ENCODE data around the gene BZW1. TPM values are rescaled to one million over a fixed set of nuclear protein-coding genes. Genes with fewer than 3 reads are reported as not detected.

Gene BZW1
- total RNA-seq, 1 donor from 2014 or later = 392 TPM

DNA sequence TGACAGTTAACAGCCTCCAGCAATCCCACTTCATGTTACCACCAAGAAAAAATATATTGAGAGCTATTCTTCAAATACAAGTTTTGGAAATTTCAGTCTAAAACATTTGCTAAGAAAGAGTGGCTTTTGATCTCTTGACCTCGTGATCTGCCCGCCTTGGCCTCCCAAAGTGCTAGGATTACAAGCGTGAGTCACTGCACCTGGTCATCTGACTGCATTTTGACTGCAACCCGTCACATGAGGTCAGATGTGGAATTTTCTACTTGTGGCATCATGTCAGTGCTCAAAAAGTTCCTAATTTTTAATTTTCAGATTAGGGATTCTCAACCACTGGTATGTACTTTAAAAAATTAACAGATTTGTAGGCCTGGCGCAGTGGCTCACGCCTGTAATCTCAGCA is 61.9 kb downstream of the BZW1 start:
- no peak for DNase-seq (ENCODE audit: low read depth in 2 of 2)

Other genes with a start within 250 kb of the BZW1 start
- 0.20 and 6.1 TPM in 2 replicates for gene AOX1, start 225.9 kb upstream of the BZW1 start, total RNA-seq
- gene CLK1, start 52.7 kb downstream of the BZW1 start, total RNA-seq = 46.9 and 87.5 TPM in 2 replicates
- gene PPIL3, start 77.2 kb downstream of the BZW1 start, total RNA-seq = 19.2 and 21.0 TPM in 2 replicates
- 11.1 and 12.9 TPM in 2 replicates for gene NIF3L1, start 77.5 kb downstream of the BZW1 start, total RNA-seq
- 13.9 and 16.9 TPM in 2 replicates for gene ORC2, start 151.8 kb downstream of the BZW1 start, total RNA-seq

All from lung microvascular endothelial cell (primary cell).